Adrenal gland (tissue), 12 donors: Measurements from ENCODE around the gene DOK1. TPM values are rescaled to one million over a fixed set of nuclear protein-coding genes. Genes with fewer than 3 reads are reported as not detected.

Source experiments
- DNase-seq, 7 donors: peaks; one replicate each; pipeline ENCODE4 v3.0.0-alpha.2; 2019 to 2020
- H3K27ac ChIP-seq, 5 donors: fragments of 200-600 bp; sonication (generic) in 4 of 5; 1 replicate in 3 of 5; 2 replicates in 2 of 5; pipeline versions ENCODE4 v1.5.1 to v1.8.0; 2016 to 2020; ENCODE audit warnings: mild to moderate bottlenecking in 1 of 5
- H3K27me3 ChIP-seq: fragments of 200-600 bp; 2 replicates; pipeline ENCODE4 v1.8.0; 2021
- H3K36me3 ChIP-seq, 2 donors: fragments of 200-600 bp; replicated peaks in 1 of 2; 1 replicate in 1 of 2; 2 replicates in 1 of 2; pipeline versions ENCODE4 v1.5.1 to v1.8.0; 2018 to 2022
- H3K4me1 ChIP-seq, 2 donors: fragments of 200-600 bp; replicated peaks in 1 of 2; 1 replicate in 1 of 2; 2 replicates in 1 of 2; pipeline versions ENCODE4 v1.5.1 to v1.8.0; 2018 to 2021
- H3K4me3 ChIP-seq, 4 donors: fragments of 200-600 bp; sonication (generic) in 3 of 4; one replicate each; pipeline ENCODE4 v1.5.1; 2016 to 2018
- H3K9me3 ChIP-seq, 3 donors: fragments of 200-600 bp; sonication (generic) in 1 of 3; replicated peaks in 1 of 3; 1 replicate in 2 of 3; 2 replicates in 1 of 3; pipeline versions ENCODE4 v1.5.1 to v1.8.0; 2016 to 2021
- CTCF ChIP-seq, 6 experiments: fragments of 450-650 bp in 4 of 6; fragments of 200-600 bp in 2 of 6; sonication (generic) in 1 of 6; IDR thresholded peaks; 1 replicate in 5 of 6; 2 replicates in 1 of 6; pipeline versions ENCODE4 v1.5.1 to v1.8.0; 2016 to 2021; ENCODE audit warnings: antibody characterized with exemption in 6 of 6, mild to moderate bottlenecking in 2 of 6, moderate library complexity in 1 of 6
- POLR2A ChIP-seq, 2 donors: fragments of 450-650 bp; IDR thresholded peaks; one replicate each; pipeline ENCODE4 v1.6.1; 2017; ENCODE audit warnings: antibody characterized with exemption in 2 of 2, mild to moderate bottlenecking in 2 of 2, moderate library complexity in 1 of 2
- WGBS, 4 donors: extraction: QIAGEN DNeasy Blood & Tissue Kit in 2 of 4; methylation state at CpG; one replicate each; pipeline versions ENCODE4 v1.1.5 to v1.1.7; 2013 to 2017; 5-methylcytosine and 5-hydroxymethylcytosine counted together
- intact Hi-C, 2 donors: fragments of 100-400 bp; cut with DNase I; formaldehyde crosslinking; loops; one replicate each; pipeline versions ENCODE4 v1.14.1 to v1.15.0; 2022 to 2023
- polyA plus RNA-seq, 3 donors: library from polyadenylated mRNA; stranded (reverse); fragments of 200-250 nt in 2 of 3; fragments of 350-450 nt in 1 of 3; fragmentation: Illumina TruSeq in 1 of 3; extraction: RNeasy Lipid Tissue Mini Kit (QIAGEN cat#74804) in 1 of 3; gene quantifications; one replicate each; pipeline ENCODE4 v1.2.3, GENCODE V29; 2013 to 2014
- total RNA-seq, 9 donors: library from RNA; depleted of rRNA in 4 of 9; stranded (reverse); fragments of >200 nt in 4 of 9; fragments of 120-200 nt in 1 of 9; fragmentation: NEBNext Ultra II Directional in 1 of 9; extraction: Animal tissue kit (Norgen Biotek cat#: 25700) in 1 of 9; gene quantifications; one replicate each; pipeline versions ENCODE4 v1.1.0 to v1.2.4, GENCODE V29; 2013 to 2023
- donor health status: healthy with polysubstance abuse.
- donor health status: Bipolar disorder and iron deficiency.
- donor health status: DM: yes; HTN: yes; CAD: no.
- donor health status: DM: no; HTN: no; CAD: no.
- donor health status: DM: no; HTN: no; CAD: no.
- donor health status: DM: yes; HTN: yes; CAD: no.

DOK1 gene
- total and polyA plus RNA-seq, 12 donors, result 4.0 to 49.6 (median 19.9) TPM

- Histone ChIP-seq H3K4me1 (peaks cover 19 to 44% of the 10 kb centered on the region in 2 donors), H3K27ac (peak overlapping the region in 4 of 5 donors; percentile 93 to 100 (median 97)), H3K36me3 (peaks cover 0 to 12% of the 10 kb centered on the region in 2 donors), H3K9me3 (no peaks in the 10 kb centered on the region), H3K4me3 (peak overlapping the region; percentile 5 to 91 (median 80)), H3K27me3 (peaks cover 25% of the 10 kb centered on the region)
- TF ChIP-seq CTCF (IDR thresholded peaks at IDR 0.05) (no peak), POLR2A (IDR thresholded peaks at IDR 0.05) (no peak)
- DNase-seq, result peak in 2 of 7 donors; percentile 41 to 84
- 12 to 28% (median 13%) methylated on average over 17 to 38 of the region's 38 CpGs for WGBS, 4 donors
- intact Hi-C loops, result loop anchor here in 1 of 2 donors (2.0 kb wide), 1 partner anchor 21 kb away; the partner anchor contains the start of genes AUP1 and HTRA2
These were observed 46.5 kb upstream of the DOK1 start for GRCh38 chr2:74507926-74508520.

GRCh38 chr2:74510272-74510671 lies 44.2 kb upstream of the DOK1 start:
- H3K27me3 ChIP-seq, result peaks cover 47% of the 10 kb centered on the region
- no peak overlapping the region for H3K27ac ChIP-seq
- intact Hi-C loops, result no loop called here
- H3K4me3 ChIP-seq, result no peak overlapping the region
- 61 to 88% (median 69%) methylated on average over 4 of the region's 4 CpGs for WGBS, 4 donors
- TF ChIP-seq CTCF (IDR thresholded peaks at IDR 0.05) (no peak), POLR2A (IDR thresholded peaks at IDR 0.05) (no peak)
- no peaks in the 10 kb centered on the region for H3K9me3 ChIP-seq
- peaks cover 0 to 5% of the 10 kb centered on the region in 2 donors for H3K36me3 ChIP-seq
- H3K4me1 ChIP-seq, result peaks cover 19 to 36% of the 10 kb centered on the region in 2 donors
- no peak for DNase-seq

- H3K4me3 ChIP-seq, result no peak overlapping the region
- no peaks in the 10 kb centered on the region for H3K36me3 ChIP-seq
- no peaks in the 10 kb centered on the region for H3K9me3 ChIP-seq
- H3K27me3 ChIP-seq, result peaks cover 58% of the 10 kb centered on the region
- DNase-seq, result no peak
- intact Hi-C loops, result no loop called here
- no peak for TF ChIP-seq POLR2A (IDR thresholded peaks at IDR 0.05)
- no peak for TF ChIP-seq CTCF (IDR thresholded peaks at IDR 0.05)
- peaks cover 12 to 34% of the 10 kb centered on the region in 2 donors for H3K4me1 ChIP-seq
- 26 to 37% (median 30%) methylated on average over 11 of the region's 11 CpGs for WGBS, 4 donors
- H3K27ac ChIP-seq, result no peak overlapping the region
These were observed 43.2 kb upstream of the DOK1 start for GRCh38 chr2:74511104-74511989.
